Fibroblast of mammary gland (primary cell): ENCODE measurements around the gene ZNF441.
A peak's percentile ranks its signal among the peaks of the same experiment; 100 is the strongest.
"Not testable (repeated sequence)": the region's sequence is repeated elsewhere in the genome, so short reads cannot be mapped to it uniquely, and the experiment has no call there.

Experiments
- DNase-seq: peaks from one replicate; pipeline ENCODE4 v3.0.0-alpha.2; 2010; ENCODE audit warnings: low read depth
- H3K4me3 ChIP-seq: 2 replicates; pipeline ENCODE4 v1.5.1; 2011; ENCODE audit warnings: low read depth, mild to moderate bottlenecking, low read length, moderate library complexity; ENCODE audit not compliant: control insufficient read depth
- CTCF ChIP-seq: conservative IDR thresholded peaks from 2 replicates; pipeline ENCODE4 v1.5.1; 2011; ENCODE audit warnings: low read depth, low read length, inconsistent platforms; ENCODE audit not compliant: control insufficient read depth, insufficient read depth

ZNF441 gene

GRCh38 chr19:11754663-11755062 is 12.1 kb upstream of the ZNF441 start:
- no peak for DNase-seq
- no peak for TF ChIP-seq CTCF
- H3K4me3 ChIP-seq = no peak overlapping the region

- no peak for DNase-seq
- H3K4me3 ChIP-seq = no peak overlapping the region
- no peak for TF ChIP-seq CTCF
Measured at GRCh38 chr19:11756965-11757364, 9.8 kb upstream of the ZNF441 start.

GRCh38 chr19:11759805-11760204 is 7.0 kb upstream of the ZNF441 start:
- no peak overlapping the region for H3K4me3 ChIP-seq
- TF ChIP-seq CTCF = no peak
- DNase-seq = no peak

GRCh38 chr19:11763117-11763516 is 3.7 kb upstream of the ZNF441 start:
- DNase-seq = no peak
- no peak for TF ChIP-seq CTCF
- H3K4me3 ChIP-seq = no peak overlapping the region

GRCh38 chr19:11763611-11764010 is 3.2 kb upstream of the ZNF441 start:
- no peak overlapping the region for H3K4me3 ChIP-seq
- no peak for TF ChIP-seq CTCF
- DNase-seq = no peak

GRCh38 chr19:11767633-11768133 is 883 bp downstream of the ZNF441 start:
- DNase-seq = peak; percentile 33
- H3K4me3 ChIP-seq = peak overlapping the region; percentile 90
- no peak for TF ChIP-seq CTCF

- no peak for DNase-seq
- TF ChIP-seq CTCF = no peak
Measured at GRCh38 chr19:11769995-11770394, 3.2 kb downstream of the ZNF441 start.

GRCh38 chr19:11771520-11771919 is 4.7 kb downstream of the ZNF441 start:
- DNase-seq, H3K4me3 ChIP-seq: not testable (repeated sequence)

More at GRCh38 chr19:11769995-11770394, 3.2 kb downstream of the ZNF441 start:
- no peak overlapping the region for H3K4me3 ChIP-seq

GRCh38 chr19:11776669-11777068 is 9.9 kb downstream of the ZNF441 start:
- not testable (repeated sequence) for DNase-seq, H3K4me3 ChIP-seq
